ENCODE results near the gene KIDINS220. TPM values are rescaled to one million over a fixed set of nuclear protein-coding genes. Genes with fewer than 3 reads are reported as not detected.

The KIDINS220 gene
- total RNA-seq, 1 donor from 2014 or later, result 49.9 TPM

DNA sequence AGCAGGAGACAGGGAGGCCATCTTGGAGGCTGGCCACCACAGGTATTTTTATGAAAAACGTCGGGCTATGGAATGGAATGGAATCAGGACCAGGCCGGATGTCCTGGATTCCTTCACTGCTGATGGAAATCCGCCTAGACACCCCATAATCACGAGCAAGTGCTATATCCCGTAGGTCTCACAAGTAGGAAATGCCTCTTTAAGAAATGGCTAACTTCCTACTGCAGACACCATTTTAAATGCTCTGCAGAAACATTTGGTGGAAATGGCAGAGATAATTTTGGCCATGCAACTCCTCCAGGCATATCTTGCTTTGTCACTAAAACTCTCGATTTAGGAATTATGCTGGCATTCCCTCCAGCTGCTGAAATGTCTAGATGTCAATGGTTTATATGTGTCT is 137.6 kb downstream of the KIDINS220 start:
- DNase-seq (ENCODE audit: low read depth), result no peak

DNA sequence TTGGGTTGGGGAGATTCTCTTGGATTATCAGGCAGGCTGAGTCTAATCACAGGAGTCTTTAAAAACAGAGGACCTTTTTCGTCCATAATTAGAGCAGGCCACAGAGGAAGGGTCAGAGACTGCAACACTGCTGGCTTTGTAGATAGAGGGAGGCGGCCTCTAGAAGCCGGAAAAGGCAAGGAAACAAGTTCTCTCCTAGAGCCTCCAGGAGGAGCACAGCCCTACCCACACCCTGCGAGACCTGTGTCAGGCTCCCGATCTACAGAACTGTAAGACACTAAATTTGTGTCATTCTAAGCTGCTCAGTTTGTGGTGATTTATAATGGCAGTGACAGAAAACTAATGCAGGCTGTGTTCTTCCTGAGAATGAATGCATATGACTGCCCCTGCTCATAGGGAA is 140.2 kb downstream of the KIDINS220 start:
- DNase-seq (ENCODE audit: low read depth), result no peak

DNA sequence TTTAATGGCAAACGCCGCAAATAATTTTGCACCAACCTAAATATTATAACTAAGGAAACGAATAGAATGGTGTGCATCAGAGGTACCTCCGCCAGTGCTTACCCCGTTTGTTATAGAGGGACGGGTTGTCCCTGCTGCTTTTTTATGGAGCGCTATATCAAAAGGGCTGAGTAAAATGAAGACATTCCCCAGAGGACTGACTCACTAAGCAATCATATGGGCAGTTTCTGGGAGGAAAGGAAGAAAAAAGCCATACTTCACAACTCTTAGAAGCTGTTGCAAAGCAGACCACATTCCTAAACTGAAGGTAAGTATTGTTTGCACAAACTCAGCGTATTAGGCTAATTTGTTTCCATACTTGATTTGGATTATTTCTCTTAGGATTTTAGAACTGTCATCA is 142.7 kb downstream of the KIDINS220 start:
- peak; percentile 5 for DNase-seq (ENCODE audit: low read depth)

DNA sequence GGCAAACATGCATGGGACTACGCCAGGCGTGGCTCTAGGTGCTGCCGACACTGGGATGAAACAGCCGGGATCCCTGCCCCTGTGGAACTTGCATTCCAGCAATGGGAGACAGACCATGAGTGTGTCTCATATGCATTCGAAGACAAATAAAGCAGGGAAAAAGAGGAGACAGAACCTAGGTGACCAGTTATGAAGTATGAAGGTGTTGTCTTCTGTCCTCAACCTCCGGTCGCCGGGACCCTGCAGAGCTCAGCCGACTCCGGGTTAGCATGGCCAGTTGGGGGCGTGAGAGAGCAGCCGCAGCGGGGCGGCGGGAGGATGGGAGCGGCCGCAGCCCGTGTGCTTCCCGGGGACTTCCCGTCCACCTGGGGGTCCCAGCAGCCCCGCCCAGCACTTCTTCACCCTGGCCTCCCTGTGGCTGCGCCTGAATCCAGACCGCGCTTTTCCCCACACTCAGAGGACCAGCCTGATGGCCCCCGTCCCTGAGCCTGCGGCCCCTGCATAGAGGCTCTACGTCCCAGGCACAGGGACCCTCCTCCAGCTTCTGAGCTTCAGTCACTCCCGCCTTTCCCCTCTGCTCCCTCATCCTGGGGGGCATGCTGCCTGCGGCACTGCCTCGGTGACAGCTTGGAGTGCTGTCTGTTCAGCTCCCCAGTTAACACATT is 144.1 kb downstream of the KIDINS220 start:
- peak; percentile 17 for DNase-seq (ENCODE audit: low read depth)

DNA sequence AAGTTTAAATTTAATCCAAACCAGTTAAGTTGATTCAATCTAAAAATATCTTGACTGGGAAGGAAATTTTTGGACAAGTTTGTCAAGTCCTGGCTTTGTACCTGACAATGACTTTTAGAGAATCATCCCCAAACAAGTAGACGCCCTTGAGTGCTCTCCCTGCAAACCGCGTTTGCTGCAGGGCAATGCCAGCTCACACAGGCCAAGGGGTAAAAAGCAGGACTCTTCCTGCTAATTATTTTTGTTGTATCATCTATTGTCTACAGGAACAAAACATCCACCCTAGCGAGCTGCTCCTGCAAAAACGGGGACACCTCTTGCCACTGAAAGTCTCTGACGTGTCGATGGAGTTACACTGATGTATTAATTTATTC is 144.6 kb downstream of the KIDINS220 start:
- DNase-seq (ENCODE audit: low read depth), result no peak

DNA sequence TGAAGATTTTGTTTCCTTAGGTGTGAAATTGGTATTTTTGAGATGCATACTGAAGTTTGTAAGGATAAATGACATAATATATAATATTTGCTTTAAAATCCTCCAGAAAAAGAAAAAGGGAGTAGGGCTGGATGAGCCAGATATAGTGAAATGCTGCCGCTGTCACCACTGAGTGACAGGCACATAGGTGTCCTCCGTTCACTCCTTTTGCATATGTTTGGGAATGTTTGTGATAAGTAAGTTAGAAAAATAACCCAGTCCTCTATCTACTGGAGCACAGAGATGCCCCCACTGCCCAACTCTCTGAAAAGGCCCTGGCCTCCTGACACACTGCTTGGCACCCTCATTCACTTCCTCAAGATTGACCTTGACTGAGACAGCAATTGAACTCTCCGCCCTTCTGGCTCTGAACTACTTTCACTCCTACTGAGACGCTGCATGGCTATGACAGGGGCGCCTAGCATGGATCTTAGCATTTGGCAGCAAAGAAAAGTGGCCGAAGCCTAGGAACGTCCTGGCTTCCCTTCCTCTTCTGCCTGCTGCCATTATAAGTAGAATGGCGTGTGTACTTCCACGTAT is 145.5 kb downstream of the KIDINS220 start:
- no peak for DNase-seq (ENCODE audit: low read depth)

DNA sequence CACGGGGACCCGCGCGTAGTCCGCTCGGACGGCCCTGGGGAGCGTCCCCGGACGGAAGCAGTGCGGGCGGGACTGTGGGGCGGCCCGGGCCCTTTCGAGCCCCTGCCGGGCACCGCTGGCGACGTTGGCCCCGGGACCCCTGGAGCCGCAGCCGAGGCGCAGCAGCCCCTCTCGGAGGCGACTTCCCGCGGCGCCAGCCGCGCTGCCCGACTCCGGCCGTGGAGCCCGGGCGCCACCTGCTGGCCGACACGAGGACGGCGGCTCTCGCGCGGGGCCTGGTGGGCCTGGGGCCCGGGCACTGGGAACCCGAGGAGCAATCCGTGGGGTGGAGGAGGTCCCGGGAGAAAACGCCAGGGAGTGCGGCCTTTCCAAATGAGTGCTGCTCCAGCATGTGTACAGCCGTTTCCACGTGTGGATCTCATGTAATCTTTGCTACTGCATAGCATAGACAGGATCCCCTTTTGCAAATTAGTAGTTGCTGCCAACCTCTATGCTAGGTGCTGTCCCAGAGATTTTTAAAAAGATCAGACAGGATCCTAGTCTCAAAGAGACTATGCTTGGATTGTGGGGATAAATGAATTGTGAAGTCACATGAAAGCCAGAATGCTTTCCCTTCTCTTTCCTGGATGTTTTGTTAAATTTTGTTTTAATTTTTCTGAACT is 151.6 kb downstream of the KIDINS220 start:
- peak; percentile 57 for DNase-seq (ENCODE audit: low read depth)

DNA sequence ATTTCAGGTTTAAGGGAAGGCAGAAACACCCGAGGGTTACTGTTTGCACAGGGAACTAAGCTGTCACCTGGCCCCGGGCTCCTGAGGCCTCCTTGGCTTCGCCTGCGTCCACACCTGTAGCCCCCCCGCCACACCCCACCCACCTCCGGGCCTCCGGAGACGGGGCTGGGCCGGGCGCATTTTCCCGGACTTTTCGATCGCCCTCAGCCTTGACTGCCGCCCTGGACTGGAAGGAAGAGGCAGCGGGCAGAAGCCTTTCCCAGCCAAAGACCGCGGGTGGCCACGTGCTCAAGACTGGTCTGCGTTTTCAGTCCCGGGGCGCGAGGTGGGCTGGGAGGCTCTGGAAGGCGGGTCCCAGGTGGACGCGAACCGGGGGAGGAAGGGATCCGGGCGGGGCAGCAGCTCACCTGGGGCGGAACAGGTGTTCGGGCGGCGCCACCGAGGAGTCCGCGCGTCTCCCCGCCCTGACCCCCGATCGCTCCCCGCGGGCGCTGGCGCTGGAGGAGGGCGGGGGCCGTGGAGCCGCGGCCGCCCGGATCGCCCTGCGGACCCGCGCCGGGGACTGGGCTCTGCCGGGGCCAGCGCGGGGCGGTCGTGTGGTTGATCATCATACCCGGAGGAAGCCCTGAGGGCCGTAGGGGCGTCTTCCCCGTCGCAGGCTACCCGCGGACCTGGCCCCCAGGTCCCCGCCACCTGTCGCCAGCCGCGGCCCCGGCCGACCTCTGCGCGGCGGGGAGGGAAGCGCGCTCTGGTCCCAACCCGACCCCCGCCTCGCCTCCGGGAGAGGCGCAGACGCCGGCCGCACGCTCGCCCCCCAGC is 152.3 kb downstream of the KIDINS220 start:
- no peak for DNase-seq (ENCODE audit: low read depth)

DNA sequence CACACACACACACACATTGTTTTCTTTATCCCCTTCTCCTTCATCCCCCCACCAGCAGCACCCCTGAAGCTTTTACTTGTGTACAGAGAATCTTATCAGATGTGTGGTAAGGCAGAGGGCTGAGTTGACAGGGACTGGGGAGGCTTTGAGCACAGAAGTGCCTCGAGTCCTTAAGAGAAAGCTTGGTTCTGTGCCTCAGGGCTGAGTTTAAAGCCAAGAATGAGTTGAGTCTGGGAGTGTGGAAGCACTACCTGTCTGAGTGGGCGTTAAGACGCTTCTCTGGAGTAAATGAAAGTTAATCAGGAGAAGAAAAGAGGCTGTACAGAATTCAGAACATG is 152.9 kb downstream of the KIDINS220 start:
- no peak for DNase-seq (ENCODE audit: low read depth)

DNA sequence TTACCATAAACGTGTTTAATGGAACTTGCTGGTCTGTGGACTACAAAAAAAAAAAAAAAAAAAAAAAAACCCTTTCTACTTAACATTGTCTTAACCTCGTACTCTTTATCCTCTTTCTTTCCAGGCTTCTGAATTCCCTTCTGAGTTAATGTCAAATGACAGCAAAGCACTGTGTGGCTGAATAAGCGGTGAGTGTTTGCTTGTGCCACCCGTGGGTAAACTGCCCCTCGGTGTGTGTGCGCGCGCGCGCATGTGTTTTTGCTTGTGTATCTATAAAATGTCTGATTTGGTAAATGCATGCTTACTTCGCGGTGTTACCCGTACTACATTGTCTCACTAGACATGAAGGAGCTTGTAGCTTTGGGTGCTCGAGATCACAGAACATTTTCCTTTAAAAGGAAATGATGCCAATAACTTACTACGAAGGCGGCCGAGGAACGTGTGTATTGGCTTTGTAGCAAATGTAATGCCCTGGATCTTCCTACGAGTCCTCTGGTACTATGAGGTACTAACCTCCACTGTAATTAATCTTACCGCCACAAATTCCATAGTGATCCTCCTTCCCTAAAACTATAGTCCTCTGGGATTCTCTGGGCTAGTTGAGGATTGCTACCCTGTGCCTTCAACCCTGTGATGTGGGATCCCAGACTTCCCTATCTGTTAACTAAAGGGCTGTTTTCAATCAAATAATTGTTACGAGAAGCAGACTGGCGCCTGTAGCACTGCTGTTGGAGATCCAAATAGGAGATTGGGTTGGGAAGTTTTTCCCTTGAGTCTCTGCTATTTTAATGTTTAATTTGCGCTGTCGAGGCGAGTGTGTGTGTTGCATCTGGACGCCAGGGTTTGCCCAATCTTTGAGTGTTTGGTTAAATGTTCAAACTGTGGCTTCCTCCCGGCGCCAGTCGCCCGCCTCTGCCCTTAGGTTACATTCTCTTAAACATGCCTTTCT is 154.4 kb downstream of the KIDINS220 start:
- DNase-seq (ENCODE audit: low read depth), result peak; percentile 39

DNA sequence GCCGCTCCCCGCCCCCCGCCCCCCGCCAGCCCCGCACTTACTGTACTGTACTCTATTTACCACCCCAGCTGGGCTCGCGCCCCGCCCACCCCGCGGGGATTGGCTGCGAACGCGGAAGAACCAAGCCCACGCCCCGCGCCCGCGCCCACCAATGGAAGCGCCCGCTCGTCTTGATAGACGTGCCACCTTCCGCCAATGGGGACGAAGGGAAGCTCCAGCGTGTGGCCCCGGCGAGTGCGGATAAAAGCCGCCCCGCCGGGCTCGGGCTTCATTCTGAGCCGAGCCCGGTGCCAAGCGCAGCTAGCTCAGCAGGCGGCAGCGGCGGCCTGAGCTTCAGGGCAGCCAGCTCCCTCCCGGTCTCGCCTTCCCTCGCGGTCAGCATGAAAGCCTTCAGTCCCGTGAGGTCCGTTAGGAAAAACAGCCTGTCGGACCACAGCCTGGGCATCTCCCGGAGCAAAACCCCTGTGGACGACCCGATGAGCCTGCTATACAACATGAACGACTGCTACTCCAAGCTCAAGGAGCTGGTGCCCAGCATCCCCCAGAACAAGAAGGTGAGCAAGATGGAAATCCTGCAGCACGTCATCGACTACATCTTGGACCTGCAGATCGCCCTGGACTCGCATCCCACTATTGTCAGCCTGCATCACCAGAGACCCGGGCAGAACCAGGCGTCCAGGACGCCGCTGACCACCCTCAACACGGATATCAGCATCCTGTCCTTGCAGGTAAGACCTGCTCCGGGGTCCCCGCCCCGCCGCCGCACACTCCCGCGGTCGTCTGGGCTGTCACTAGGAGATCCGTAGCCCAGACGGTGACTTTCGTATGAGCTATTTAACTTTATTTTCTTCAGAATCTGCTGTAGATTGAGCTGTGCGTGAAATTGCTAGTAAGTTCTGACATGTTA is 155.4 kb downstream of the KIDINS220 start, which contains the start of gene ID2:
ID2 (plus strand) TSS at position 271 of the 907 bp plus-strand sequence; CDS start at position 381, 110 bp downstream.
- DNase-seq (ENCODE audit: low read depth), result peak; percentile 99

DNA sequence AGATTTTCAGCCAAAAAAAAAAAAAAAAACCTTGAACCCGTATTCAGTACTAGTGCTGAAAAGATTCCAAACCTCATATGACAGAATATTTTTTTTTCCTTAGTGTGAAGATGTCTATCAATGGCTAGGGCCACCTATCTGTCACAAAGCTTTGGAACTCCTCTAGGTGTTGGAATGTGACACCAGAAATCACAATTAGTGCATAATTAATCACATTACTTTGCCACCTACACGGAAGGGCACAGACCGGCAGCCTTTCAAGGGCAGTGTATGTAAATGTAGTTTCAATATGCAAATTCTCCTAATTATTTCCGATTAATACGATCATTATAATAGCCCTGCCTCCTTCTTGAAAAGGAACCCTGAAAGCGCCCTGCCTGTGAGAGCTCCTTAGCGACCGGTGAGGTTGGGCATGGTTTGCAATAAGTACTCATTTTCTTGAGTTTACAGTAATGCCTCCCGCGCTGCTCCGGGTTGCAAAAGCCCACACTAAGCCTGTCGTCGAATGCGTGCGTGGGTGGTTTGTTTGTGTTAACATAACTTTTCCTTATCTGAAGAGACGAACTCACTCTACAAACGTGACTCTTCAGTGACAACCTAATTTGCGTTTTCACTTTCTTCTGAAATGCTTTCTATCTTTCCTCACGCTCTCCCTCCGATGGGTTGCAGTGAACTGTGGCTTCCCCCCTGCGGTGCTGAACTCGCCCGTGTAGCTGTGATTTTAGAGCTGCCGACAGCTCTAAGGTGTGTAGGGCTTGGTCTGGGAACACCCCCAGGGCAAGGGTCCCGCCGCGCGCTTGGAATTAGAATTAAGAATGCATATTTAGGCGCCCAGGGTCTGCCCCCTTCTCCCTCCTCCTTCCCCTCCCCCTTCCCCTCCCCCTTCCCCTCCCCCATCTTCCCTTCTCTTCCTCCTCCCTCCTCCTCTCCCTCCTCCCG is 156.3 kb downstream of the KIDINS220 start:
- peak; percentile 44 for DNase-seq (ENCODE audit: low read depth)

DNA sequence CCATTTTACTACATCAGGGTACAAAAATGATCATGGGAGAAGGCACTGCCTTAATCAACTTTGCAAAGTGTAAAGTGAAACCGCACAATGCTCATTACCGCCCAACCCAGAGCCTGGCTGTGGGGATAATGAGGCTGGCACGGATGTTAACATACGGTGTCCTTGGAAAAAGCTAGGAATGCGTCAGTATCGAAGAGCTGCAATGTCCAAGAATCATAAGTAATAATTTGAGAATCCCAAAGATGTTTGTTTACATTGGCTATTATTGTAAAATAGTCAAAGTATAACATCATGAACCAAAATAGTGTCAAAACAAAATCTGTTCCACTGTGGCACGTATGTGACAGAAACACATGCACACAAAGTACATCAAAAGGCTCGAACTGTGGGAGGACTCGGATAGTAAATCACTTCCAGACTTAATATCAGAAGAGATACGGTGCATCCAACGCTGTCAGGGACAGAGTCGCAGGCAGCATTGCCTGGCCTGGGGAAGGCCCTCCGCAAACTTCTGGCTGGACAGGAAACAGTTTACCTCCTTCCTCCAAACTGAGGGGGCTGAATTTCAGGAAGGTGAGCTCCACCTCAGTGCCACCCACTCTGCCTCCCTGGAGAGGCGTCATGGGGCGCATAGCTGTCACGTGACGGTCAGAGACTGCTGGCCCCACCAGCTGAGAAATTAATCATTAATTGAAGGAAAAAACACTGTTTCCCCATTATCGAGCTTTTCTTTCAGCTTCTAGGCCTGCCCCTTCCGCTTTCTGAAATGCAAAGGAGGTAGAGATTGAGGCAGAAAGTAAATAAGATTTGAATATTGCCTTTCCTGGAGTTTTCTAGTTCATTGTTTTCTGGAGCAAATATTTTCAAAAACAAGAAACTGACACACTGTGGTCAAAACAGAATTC is 157.3 kb downstream of the KIDINS220 start:
- no peak for DNase-seq (ENCODE audit: low read depth)

DNA sequence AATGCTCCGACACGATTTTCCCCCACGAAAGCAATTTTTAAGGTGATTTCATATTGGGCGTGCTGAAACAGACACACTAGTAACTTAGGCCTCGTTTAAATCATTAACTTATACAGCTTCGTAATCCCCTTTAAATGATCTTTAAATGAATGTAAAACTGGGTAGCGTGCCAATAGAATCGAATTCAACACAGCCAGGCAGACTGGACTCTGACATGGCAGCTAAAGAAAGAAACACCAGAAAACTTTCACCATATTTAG is 157.9 kb downstream of the KIDINS220 start:
- no peak for DNase-seq (ENCODE audit: low read depth)
